B cell (primary cell): ENCODE data around the gene EXOC3L2. TPM values are rescaled to one million over a fixed set of nuclear protein-coding genes. Genes with fewer than 3 reads are reported as not detected.
A peak's percentile ranks its signal among the peaks of the same experiment; 100 is the strongest.

Source experiments
- ATAC-seq: fragments of 200-7000 bp; cut with Tn5 transposase; one replicate; pipeline ENCODE4 v1.10.0; 2021; ENCODE audit warnings: low read depth, mild to moderate bottlenecking, moderate number of reproducible peaks, moderate library complexity
- CTCF ChIA-PET: fragments of 350-600 bp; sonication (Branson Sonifier 250); formaldehyde crosslinking; loops from one replicate; lab custom pipeline; 2021; ENCODE audit warnings: antibody characterized with exemption, inconsistent platforms; lab: Charles Lee
- POLR2A ChIA-PET: fragments of 350-600 bp; sonication (Branson Sonifier 250); formaldehyde crosslinking; loops from one replicate; lab custom pipeline; 2021; ENCODE audit warnings: antibody characterized with exemption; lab: Charles Lee
- DNase-seq: peaks from one replicate; pipeline ENCODE4 v3.0.0; 2013
- H2AFZ ChIP-seq: 2 replicates; pipeline ENCODE4 v1.6.1; 2012; ENCODE audit warnings: mild to moderate bottlenecking, low read depth, low read length; ENCODE audit not compliant: insufficient read depth, poor library complexity, severe bottlenecking
- H3K27ac ChIP-seq, 2 donors: 1 replicate in 1 of 2; 2 replicates in 1 of 2; pipeline ENCODE4 v1.5.1; 2012 to 2013; ENCODE audit warnings: low read length in 2 of 2, mild to moderate bottlenecking in 2 of 2, moderate library complexity in 1 of 2
- H3K27me3 ChIP-seq, 4 experiments: fragments of 200-600 bp in 1 of 4; sonication (generic) in 1 of 4; replicated peaks in 1 of 4; 1 replicate in 2 of 4; 2 replicates in 2 of 4; pipeline versions ENCODE4 v1.6.1 to v1.7.0; 2013 to 2016; ENCODE audit warnings: low read length in 3 of 4, mild to moderate bottlenecking in 2 of 4, mixed read lengths in 1 of 4, moderate library complexity in 1 of 4; ENCODE audit not compliant: insufficient read depth in 4 of 4, control insufficient read depth in 3 of 4; ENCODE audit errors: control extremely low read depth in 1 of 4
- H3K36me3 ChIP-seq, 2 experiments: replicated peaks in 1 of 2; 1 replicate in 1 of 2; 2 replicates in 1 of 2; pipeline versions ENCODE4 v1.6.1 to v1.7.1; 2013; ENCODE audit warnings: low read length in 1 of 2; ENCODE audit not compliant: insufficient read depth in 2 of 2, control insufficient read depth in 1 of 2; ENCODE audit errors: control extremely low read depth in 1 of 2, extremely low read depth in 1 of 2
- H3K4me1 ChIP-seq, 2 donors: fragments of 200-600 bp in 1 of 2; sonication (generic) in 1 of 2; 1 replicate in 1 of 2; 2 replicates in 1 of 2; pipeline versions ENCODE4 v1.5.1 to v1.6.1; 2013 to 2017; ENCODE audit warnings: low read length in 2 of 2; ENCODE audit not compliant: control insufficient read depth in 2 of 2, insufficient read depth in 2 of 2
- H3K4me2 ChIP-seq: replicated peaks from 2 replicates; pipeline ENCODE3; 2012; ENCODE audit warnings: mild to moderate bottlenecking, low read depth, low read length; ENCODE audit not compliant: poor library complexity, severe bottlenecking
- H3K4me3 ChIP-seq, 5 experiments: fragments of 200-600 bp in 1 of 5; sonication (generic) in 1 of 5; 1 replicate in 3 of 5; 2 replicates in 2 of 5; pipeline versions ENCODE4 v1.5.1 to v1.7.0; 2011 to 2016; ENCODE audit warnings: low read length in 4 of 5, mild to moderate bottlenecking in 4 of 5, low read depth in 2 of 5, control low read depth in 1 of 5, moderate library complexity in 1 of 5; ENCODE audit not compliant: insufficient read depth in 1 of 5; ENCODE audit errors: control extremely low read depth in 1 of 5, extremely low read depth in 1 of 5
- H3K79me2 ChIP-seq: fragments of 200-600 bp; sonication (generic); one replicate; pipeline ENCODE4 v1.6.0; 2016; ENCODE audit warnings: low read length; ENCODE audit not compliant: control insufficient read depth, insufficient read depth
- H3K9ac ChIP-seq: fragments of 200-600 bp; sonication (generic); 2 replicates; pipeline ENCODE4 v1.6.1; 2017; ENCODE audit warnings: mild to moderate bottlenecking, low read length, moderate library complexity
- H3K9me3 ChIP-seq, 3 donors: one replicate each; pipeline versions ENCODE4 v1.6.1 to v1.7.1; 2013; ENCODE audit warnings: low read length in 2 of 3; ENCODE audit not compliant: control insufficient read depth in 2 of 3, insufficient read depth in 1 of 3; ENCODE audit errors: control extremely low read depth in 1 of 3
- H4K20me1 ChIP-seq: 2 replicates; pipeline ENCODE4 v1.6.0; 2012; ENCODE audit warnings: mild to moderate bottlenecking, low read length; ENCODE audit not compliant: insufficient read depth, control insufficient read depth, poor library complexity, severe bottlenecking
- H3K27ac Mint-ChIP-seq: one replicate; pipeline ENCODE4 v1.8.0; 2021; ENCODE audit warnings: mixed read lengths
- H3K27me3 Mint-ChIP-seq: one replicate; pipeline ENCODE4 v1.8.0; 2021; ENCODE audit warnings: mixed read lengths
- H3K4me1 Mint-ChIP-seq: one replicate; pipeline ENCODE4 v1.8.0; 2021; ENCODE audit warnings: mixed read lengths
- H3K4me3 Mint-ChIP-seq: one replicate; pipeline ENCODE4 v1.8.0; 2021; ENCODE audit warnings: mixed read lengths
- H3K9me3 Mint-ChIP-seq: one replicate; pipeline ENCODE4 v1.8.0; 2022; ENCODE audit warnings: mixed read lengths; ENCODE audit not compliant: insufficient read depth
- EZH2 ChIP-seq: IDR thresholded peaks from 2 replicates; pipeline ENCODE4 v1.6.1; 2012; ENCODE audit warnings: borderline replicate concordance, low read depth, mild to moderate bottlenecking, moderate library complexity, low read length; ENCODE audit not compliant: insufficient read depth, poor library complexity, severe bottlenecking
- WGBS: methylation state at CpG from one replicate; pipeline ENCODE4 v1.1.5; 2013; ENCODE audit warnings: missing lambda C conversion rate; ENCODE audit not compliant: insufficient coverage; 5-methylcytosine and 5-hydroxymethylcytosine counted together
- intact Hi-C: fragments of 100-400 bp; cut with micrococcal nuclease; formaldehyde crosslinking; loops from one replicate; pipeline ENCODE4 v1.10.0; 2022
- polyA plus RNA-seq: library from polyadenylated mRNA; depleted of rRNA; stranded (reverse); fragments of >200 nt; gene quantifications from 2 replicates; pipeline ENCODE4 v1.2.3, GENCODE V29; 2012
- total RNA-seq, 2 donors: library from RNA; stranded (reverse); fragments of 120-200 nt in 1 of 2; gene quantifications; 1 replicate in 1 of 2; 2 replicates in 1 of 2; pipeline versions ENCODE4 v1.2.3 to v1.2.4, GENCODE V29; 2013 to 2022
- TF ChIP-seq, protein P1 (sequence below): fragments of 200-600 bp; IDR thresholded peaks from one replicate; pipeline ENCODE4 v1.8.0; 2022; ENCODE audit warnings: antibody characterized with exemption, mild to moderate bottlenecking

Gene EXOC3L2
- total and polyA plus RNA-seq, 2 donors (not counting 1 experiment from before 2014, with no cell fraction given) = not detected

DNA sequence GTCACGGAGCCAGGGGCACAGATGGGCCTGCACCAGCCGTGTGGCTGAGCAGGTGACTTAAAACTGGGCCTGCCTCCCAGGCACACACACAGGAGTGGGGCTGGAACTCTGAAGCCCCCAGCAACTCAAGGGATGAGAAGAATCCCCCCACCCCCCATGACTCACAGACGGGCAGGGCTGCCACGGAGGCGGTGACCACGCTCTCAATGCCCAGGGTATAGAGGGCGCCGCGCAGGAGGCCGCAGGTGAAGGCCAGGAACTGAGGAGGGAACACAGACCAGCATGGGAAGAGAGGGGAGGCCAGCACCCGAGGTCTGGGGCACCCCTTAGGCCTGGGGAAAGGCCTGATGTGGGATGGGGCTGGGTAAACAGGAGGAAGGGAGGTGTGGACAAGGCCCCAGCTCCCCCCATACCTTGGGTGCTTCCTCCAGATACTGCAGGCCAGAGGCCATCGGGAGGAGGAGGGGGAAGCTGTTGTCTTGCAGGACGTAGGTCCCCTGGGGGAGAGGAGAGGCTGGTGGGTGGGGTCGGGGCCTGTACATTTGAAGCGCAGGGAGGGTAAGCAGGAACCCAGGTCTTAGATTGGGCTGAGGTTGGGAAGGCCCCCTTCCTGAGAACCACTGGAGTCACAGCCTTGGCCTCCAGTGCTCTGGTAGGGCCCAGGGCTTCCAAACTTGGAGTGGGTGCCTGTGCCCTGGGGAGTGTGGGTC lies 81.3 kb downstream of the EXOC3L2 start:
- no peak overlapping the region for H3K4me3 Mint-ChIP-seq
- intact Hi-C loops = no loop called here
- DNase-seq = no peak
- peaks cover 21% of the 10 kb centered on the region for H3K4me1 Mint-ChIP-seq
- Histone ChIP-seq H3K9ac (no peak overlapping the region), H3K9me3 (peaks cover 0 to 3% (median 0%) of the 10 kb centered on the region in 3 donors), H4K20me1 (peaks cover 4% of the 10 kb centered on the region), H3K27ac (peak overlapping the region in 1 of 2 donors; percentile 42), H3K4me2 (peak overlapping the region; percentile 71), H2AFZ (peak overlapping the region; percentile 49), H3K4me3 (no peak overlapping the region), H3K27me3 (peaks cover 0 to 3% (median under 1%) of the 10 kb centered on the region in 4 experiments), H3K4me1 (peaks cover 13 to 16% of the 10 kb centered on the region in 2 donors), H3K79me2 (peaks cover 11% of the 10 kb centered on the region), H3K36me3 (no peaks in the 10 kb centered on the region)
- peaks cover 10% of the 10 kb centered on the region for H3K27me3 Mint-ChIP-seq
- TF ChIP-seq EZH2 = no peak
- TF ChIP-seq, protein P1, sequence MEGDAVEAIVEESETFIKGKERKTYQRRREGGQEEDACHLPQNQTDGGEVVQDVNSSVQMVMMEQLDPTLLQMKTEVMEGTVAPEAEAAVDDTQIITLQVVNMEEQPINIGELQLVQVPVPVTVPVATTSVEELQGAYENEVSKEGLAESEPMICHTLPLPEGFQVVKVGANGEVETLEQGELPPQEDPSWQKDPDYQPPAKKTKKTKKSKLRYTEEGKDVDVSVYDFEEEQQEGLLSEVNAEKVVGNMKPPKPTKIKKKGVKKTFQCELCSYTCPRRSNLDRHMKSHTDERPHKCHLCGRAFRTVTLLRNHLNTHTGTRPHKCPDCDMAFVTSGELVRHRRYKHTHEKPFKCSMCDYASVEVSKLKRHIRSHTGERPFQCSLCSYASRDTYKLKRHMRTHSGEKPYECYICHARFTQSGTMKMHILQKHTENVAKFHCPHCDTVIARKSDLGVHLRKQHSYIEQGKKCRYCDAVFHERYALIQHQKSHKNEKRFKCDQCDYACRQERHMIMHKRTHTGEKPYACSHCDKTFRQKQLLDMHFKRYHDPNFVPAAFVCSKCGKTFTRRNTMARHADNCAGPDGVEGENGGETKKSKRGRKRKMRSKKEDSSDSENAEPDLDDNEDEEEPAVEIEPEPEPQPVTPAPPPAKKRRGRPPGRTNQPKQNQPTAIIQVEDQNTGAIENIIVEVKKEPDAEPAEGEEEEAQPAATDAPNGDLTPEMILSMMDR = no peak
- no peak for ATAC-seq
- no peaks in the 10 kb centered on the region for H3K9me3 Mint-ChIP-seq
- ChIA-PET CTCF (interaction anchor here (1.0 to 1.4 kb wide), 4 partner anchors 11 to 71 kb away, joined by 3 to 5 read pairs (median 4); partner anchors contain the start of genes BLOC1S3 and PPP1R37), POLR2A (no interaction called here)
- 73% methylated on average over 8 of the region's 15 CpGs for WGBS
- H3K27ac Mint-ChIP-seq = peak overlapping the region; percentile 71

DNA sequence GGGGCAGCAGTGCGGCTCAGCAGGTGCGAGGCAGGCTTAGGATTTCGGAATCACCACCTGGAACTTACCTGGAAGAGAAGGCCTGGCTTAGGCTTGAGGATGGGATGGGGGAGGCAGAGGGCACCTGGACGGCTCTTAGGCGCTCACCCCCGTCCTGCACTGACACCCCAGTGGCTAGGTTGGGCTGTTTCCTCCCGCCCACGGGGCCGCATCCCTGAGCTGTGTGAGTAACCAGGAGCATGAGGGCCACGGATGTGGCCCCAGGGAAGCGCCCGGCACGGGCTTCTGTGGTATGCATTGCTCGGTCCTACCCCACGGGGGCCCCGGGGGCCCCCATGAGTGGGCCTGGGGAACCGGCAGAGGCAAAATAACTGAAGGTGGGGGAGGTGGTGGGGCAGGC lies 82.1 kb downstream of the EXOC3L2 start:
- H3K9me3 ChIP-seq = peaks cover 0 to 5% (median 0%) of the 10 kb centered on the region in 3 donors
- ChIA-PET POLR2A (no interaction called here), CTCF (interaction anchor here (1.4 kb wide), 1 partner anchor 10 kb away, joined by 4 read pairs; no protein-coding TSS in a partner anchor)
- Mint-ChIP-seq H3K4me3 (no peak overlapping the region), H3K27ac (no peak overlapping the region), H3K4me1 (peaks cover 21% of the 10 kb centered on the region), H3K27me3 (peaks cover 14% of the 10 kb centered on the region), H3K9me3 (no peaks in the 10 kb centered on the region)
- no peak overlapping the region for H3K4me2 ChIP-seq
- H4K20me1 ChIP-seq = no peaks in the 10 kb centered on the region
- no peak overlapping the region for H3K27ac ChIP-seq
- peaks cover 0 to 11% (median 3%) of the 10 kb centered on the region in 4 experiments for H3K27me3 ChIP-seq
- no peak for ATAC-seq
- DNase-seq = no peak
- H3K9ac ChIP-seq = no peak overlapping the region
- H3K4me1 ChIP-seq = peaks cover 13 to 16% of the 10 kb centered on the region in 2 donors
- H3K36me3 ChIP-seq = no peaks in the 10 kb centered on the region
- intact Hi-C loops = no loop called here
- H2AFZ ChIP-seq = no peak overlapping the region
- TF ChIP-seq, protein P1 = no peak
- no peak for TF ChIP-seq EZH2
- no peak overlapping the region for H3K4me3 ChIP-seq
- peaks cover 4% of the 10 kb centered on the region for H3K79me2 ChIP-seq
- WGBS = 91% methylated on average over 17 of the region's 17 CpGs
